Fibroblast of lung (primary cell): ENCODE results near the gene BRD7. TPM values are rescaled to one million over a fixed set of nuclear protein-coding genes. Genes with fewer than 3 reads are reported as not detected.
A peak's percentile ranks its signal among the peaks of the same experiment; 100 is the strongest.

Source experiments
- DNase-seq, 2 donors: peaks; one replicate each; pipeline versions ENCODE4 v3.0.0 to v3.0.0-alpha.2; 2010; ENCODE audit warnings: low read depth in 2 of 2
- H2AFZ ChIP-seq: 2 replicates; pipeline ENCODE4 v1.5.1; 2012; ENCODE audit warnings: low read length, control low read depth, inconsistent platforms
- H3K27ac ChIP-seq: 2 replicates; pipeline ENCODE4 v1.5.1; 2011; ENCODE audit warnings: low read length, control low read depth; ENCODE audit not compliant: insufficient read depth
- H3K27me3 ChIP-seq: 2 replicates; pipeline ENCODE4 v1.5.1; 2011; ENCODE audit warnings: mild to moderate bottlenecking, low read length; ENCODE audit not compliant: control insufficient read depth, insufficient read depth
- H3K36me3 ChIP-seq: 2 replicates; pipeline ENCODE4 v1.5.1; 2011; ENCODE audit warnings: low read length; ENCODE audit not compliant: control insufficient read depth, insufficient read depth
- H3K4me1 ChIP-seq: 2 replicates; pipeline ENCODE4 v1.5.1; 2011; ENCODE audit warnings: low read length; ENCODE audit not compliant: control insufficient read depth, insufficient read depth; ENCODE audit errors: extremely low read depth
- H3K4me2 ChIP-seq: 2 replicates; pipeline ENCODE4 v1.5.1; 2011; ENCODE audit warnings: low read length, control low read depth; ENCODE audit not compliant: insufficient read depth; ENCODE audit errors: extremely low read depth
- H3K4me3 ChIP-seq, 4 experiments: fragments of 200-600 bp in 1 of 4; sonication (generic) in 1 of 4; replicated peaks in 1 of 4; 2 replicates each; pipeline ENCODE4 v1.5.1; 2011 to 2016; ENCODE audit warnings: low read length in 4 of 4, low read depth in 3 of 4, mild to moderate bottlenecking in 3 of 4, control low read depth in 2 of 4, inconsistent platforms in 1 of 4, mixed read lengths in 1 of 4; ENCODE audit not compliant: insufficient read depth in 1 of 4; ENCODE audit errors: control extremely low read depth in 1 of 4
- H3K79me2 ChIP-seq: 2 replicates; pipeline ENCODE4 v1.5.1; 2012; ENCODE audit warnings: mild to moderate bottlenecking, low read length, inconsistent platforms; ENCODE audit not compliant: control insufficient read depth, insufficient read depth
- H3K9ac ChIP-seq: 2 replicates; pipeline ENCODE4 v1.5.1; 2011; ENCODE audit warnings: mild to moderate bottlenecking, low read length, control low read depth; ENCODE audit not compliant: insufficient read depth
- H3K9me3 ChIP-seq: 2 replicates; pipeline ENCODE4 v1.5.1; 2012; ENCODE audit warnings: low read depth, low read length; ENCODE audit not compliant: control insufficient read depth, insufficient read depth
- H4K20me1 ChIP-seq: 2 replicates; pipeline ENCODE4 v1.5.1; 2011; ENCODE audit warnings: low read length; ENCODE audit not compliant: control insufficient read depth, insufficient read depth; ENCODE audit errors: extremely low read depth
- CTCF ChIP-seq, 2 donors: IDR thresholded peaks in 1 of 2; conservative IDR thresholded peaks in 1 of 2; 1 replicate in 1 of 2; 2 replicates in 1 of 2; pipeline ENCODE4 v1.5.1; 2011 to 2012; ENCODE audit warnings: low read length in 2 of 2, control low read depth in 1 of 2, inconsistent platforms in 1 of 2, low read depth in 1 of 2, mild to moderate bottlenecking in 1 of 2
- EZH2 ChIP-seq: IDR thresholded peaks from 2 replicates; pipeline ENCODE4 v1.5.1; 2012; ENCODE audit warnings: low read length, control low read depth, mild to moderate bottlenecking; ENCODE audit errors: missing control alignments
- polyA plus RNA-seq, 2 donors: library from polyadenylated mRNA; depleted of rRNA in 1 of 2; stranded (reverse) in 1 of 2; unstranded in 1 of 2; fragments of >200 nt; gene quantifications; 2 replicates each; pipeline ENCODE4 v1.2.1, GENCODE V29; 2011 to 2012; ENCODE audit warnings: missing spikeins in 1 of 2
- total RNA-seq: library from RNA; depleted of rRNA; stranded (reverse); fragments of >200 nt; gene quantifications from 2 replicates; pipeline ENCODE4 v1.2.1, GENCODE V29; 2014

The BRD7 gene
- total and polyA plus RNA-seq, 2 donors (not counting 1 experiment from before 2014, with no cell fraction given), result 50.0 to 51.5 TPM

- H2AFZ ChIP-seq, result no peak overlapping the region
- H3K9ac ChIP-seq, result no peak overlapping the region
- no peaks in the 10 kb centered on the region for H4K20me1 ChIP-seq
- no peak overlapping the region for H3K27ac ChIP-seq
- H3K36me3 ChIP-seq, result peaks cover 2% of the 10 kb centered on the region
- no peaks in the 10 kb centered on the region for H3K27me3 ChIP-seq
- H3K4me2 ChIP-seq, result no peak overlapping the region
- no peaks in the 10 kb centered on the region for H3K4me1 ChIP-seq
- TF ChIP-seq CTCF (conservative IDR thresholded peaks at IDR 0.05 in 1 of 2, IDR thresholded peaks at IDR 0.05 in 1 of 2; ENCODE audit: low read depth in 1 of 2, low read length in 2 of 2), result no peak
- no peak for TF ChIP-seq EZH2
- no peak overlapping the region for H3K4me3 ChIP-seq
- no peak for DNase-seq
- no peaks in the 10 kb centered on the region for H3K79me2 ChIP-seq
- no peaks in the 10 kb centered on the region for H3K9me3 ChIP-seq
These were observed 77.9 kb downstream of the BRD7 start for GRCh38 chr16:50290856-50291255.

DNA sequence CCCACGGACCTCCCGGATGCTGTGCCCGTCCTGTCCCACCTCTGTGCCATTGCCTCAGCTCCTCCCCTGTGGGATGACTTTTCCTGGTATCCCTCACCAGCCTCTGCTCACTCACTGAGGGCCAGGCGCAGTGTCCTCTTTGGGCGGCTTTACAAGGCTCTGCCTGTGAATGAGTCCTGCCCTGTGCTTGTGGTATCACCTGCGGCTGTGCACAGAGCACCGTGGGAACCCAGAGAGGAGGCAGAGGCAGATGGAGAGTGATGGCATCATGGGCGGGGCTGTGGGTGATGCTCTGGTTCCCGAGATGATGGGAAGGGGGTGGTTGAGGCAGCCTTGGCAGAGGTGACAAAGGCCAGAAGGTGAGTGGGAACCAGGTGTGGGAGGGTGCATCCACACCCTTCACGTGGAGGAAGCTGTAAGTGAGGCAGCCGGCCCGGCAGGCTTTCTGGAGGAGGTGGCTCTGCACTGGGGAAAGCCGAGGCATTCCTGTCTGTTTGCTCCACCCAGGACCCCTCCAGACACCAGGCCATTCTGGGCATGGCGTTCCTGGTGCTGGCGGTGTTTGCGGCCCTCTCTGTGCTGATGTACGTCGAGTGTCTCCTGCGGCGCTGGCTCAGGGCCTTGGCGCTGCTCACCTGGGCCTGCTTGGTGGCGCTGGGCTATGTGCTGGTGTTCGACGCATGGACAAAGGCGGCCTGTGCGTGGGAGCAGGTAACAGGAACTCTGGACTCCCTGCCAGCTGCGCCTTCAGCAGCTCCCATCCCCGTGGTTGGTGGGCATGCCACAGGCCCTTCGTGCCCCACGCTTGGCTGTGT, 78.6 kb downstream of the BRD7 start:
- H3K27ac ChIP-seq, result no peak overlapping the region
- H3K36me3 ChIP-seq, result peaks cover 2% of the 10 kb centered on the region
- H4K20me1 ChIP-seq, result no peaks in the 10 kb centered on the region
- TF ChIP-seq EZH2, result no peak
- no peak for TF ChIP-seq CTCF (conservative IDR thresholded peaks at IDR 0.05 in 1 of 2, IDR thresholded peaks at IDR 0.05 in 1 of 2; ENCODE audit: low read depth in 1 of 2, low read length in 2 of 2)
- no peak overlapping the region for H3K4me2 ChIP-seq
- no peaks in the 10 kb centered on the region for H3K27me3 ChIP-seq
- H3K4me1 ChIP-seq, result no peaks in the 10 kb centered on the region
- no peak overlapping the region for H3K9ac ChIP-seq
- no peaks in the 10 kb centered on the region for H3K9me3 ChIP-seq
- H3K4me3 ChIP-seq, result no peak overlapping the region
- no peaks in the 10 kb centered on the region for H3K79me2 ChIP-seq
- DNase-seq, result no peak
- no peak overlapping the region for H2AFZ ChIP-seq

DNA sequence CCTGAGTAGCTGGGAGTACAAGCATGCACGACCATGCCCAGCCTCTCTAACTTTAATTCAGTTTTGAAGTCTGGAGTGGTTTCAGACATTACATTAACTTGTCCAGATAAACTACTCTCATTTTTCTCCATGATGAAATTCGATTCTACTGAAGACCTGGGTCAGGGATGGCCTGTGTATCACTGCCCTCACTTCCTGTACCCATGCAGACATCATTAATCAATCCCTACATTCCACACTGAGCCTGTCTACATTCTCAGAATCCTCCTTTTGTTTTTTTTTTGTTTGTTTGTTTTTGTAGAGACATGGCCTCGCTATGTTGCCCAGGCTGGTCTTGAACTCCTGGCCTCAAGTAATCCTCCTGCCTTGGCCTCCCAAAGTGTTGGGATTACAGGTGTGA, 79.9 kb downstream of the BRD7 start:
- DNase-seq, result peak in 1 of 2 donors; percentile 20
- H4K20me1 ChIP-seq, result no peaks in the 10 kb centered on the region
- H3K27ac ChIP-seq, result no peak overlapping the region
- no peaks in the 10 kb centered on the region for H3K9me3 ChIP-seq
- H3K4me2 ChIP-seq, result no peak overlapping the region
- no peaks in the 10 kb centered on the region for H3K4me1 ChIP-seq
- H3K9ac ChIP-seq, result no peak overlapping the region
- H3K79me2 ChIP-seq, result no peaks in the 10 kb centered on the region
- no peaks in the 10 kb centered on the region for H3K27me3 ChIP-seq
- H2AFZ ChIP-seq, result no peak overlapping the region
- peaks cover 2% of the 10 kb centered on the region for H3K36me3 ChIP-seq
- no peak for TF ChIP-seq EZH2
- TF ChIP-seq CTCF (conservative IDR thresholded peaks at IDR 0.05 in 1 of 2, IDR thresholded peaks at IDR 0.05 in 1 of 2; ENCODE audit: low read depth in 1 of 2, low read length in 2 of 2), result no peak
- no peak overlapping the region for H3K4me3 ChIP-seq
